ENCODE measurements around the gene LYSMD4.
A peak's percentile ranks its signal among the peaks of the same experiment; 100 is the strongest.

Gene LYSMD4

GRCh38 chr15:99732124-99732750, 1.0 kb downstream of the LYSMD4 start:
- DNase-seq, result no peak

DNA sequence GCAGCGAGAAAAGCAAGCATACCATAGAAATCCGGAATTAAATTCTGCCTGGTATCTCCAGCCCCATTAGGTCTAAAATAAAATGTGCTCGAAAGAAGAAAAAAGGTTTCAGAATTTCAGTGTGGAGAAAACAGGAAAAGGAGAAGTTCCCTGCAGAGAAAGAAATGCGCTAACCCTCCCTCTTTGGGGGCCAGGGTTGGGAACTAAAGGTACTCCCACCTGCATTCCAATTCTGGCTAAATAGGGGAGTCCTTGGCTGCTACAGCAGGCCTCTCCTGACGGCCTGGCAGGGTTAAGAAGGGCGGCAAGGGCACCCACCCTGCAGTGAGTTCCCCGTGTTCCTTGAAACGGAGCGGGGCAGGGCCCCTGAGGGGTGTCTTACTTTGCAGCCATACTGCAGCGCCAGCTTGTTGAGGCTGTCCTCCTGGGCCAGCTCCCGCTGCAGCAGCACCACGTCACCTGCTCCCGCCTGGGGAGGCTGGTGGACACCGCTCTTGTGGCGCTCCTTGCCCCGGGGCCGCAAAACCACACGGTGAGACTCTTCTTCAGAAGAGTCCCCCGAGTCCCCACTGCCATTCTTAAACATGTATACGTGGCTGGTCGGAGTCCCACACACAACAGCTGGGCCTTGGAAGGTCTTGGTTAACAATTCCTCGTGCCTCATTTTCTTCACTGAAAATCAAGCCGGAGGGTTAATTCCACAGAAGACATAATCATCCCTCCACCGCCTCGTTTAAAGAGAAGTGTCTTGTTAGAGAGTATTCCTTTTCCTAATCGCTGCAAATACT, 1.7 kb downstream of the LYSMD4 start:
- Histone ChIP-seq H3K4me1 (ENCODE audit: control insufficient read depth, insufficient read depth, low read length, poor library complexity, severe bottlenecking) (peaks cover 10% of the 10 kb centered on the region), H3K4me3 (ENCODE audit: insufficient read depth, low read depth, low read length, poor library complexity, severe bottlenecking) (no peak overlapping the region), H3K27ac (ENCODE audit: insufficient read depth, low read length, poor library complexity, severe bottlenecking) (no peak overlapping the region), H3K27me3 (replicated peaks; ENCODE audit: control insufficient read depth, insufficient read depth, low read length, poor library complexity, severe bottlenecking) (no peaks in the 10 kb centered on the region), H3K36me3 (ENCODE audit: control insufficient read depth, insufficient read depth, low read length) (peaks cover 20% of the 10 kb centered on the region), H3K9me3 (ENCODE audit: control insufficient read depth, low read length) (no peaks in the 10 kb centered on the region)
- DNase-seq, result no peak

More at GRCh38 chr15:99732124-99732750, 1.0 kb downstream of the LYSMD4 start:
- Histone ChIP-seq H3K4me3 (ENCODE audit: insufficient read depth, low read depth, low read length, poor library complexity, severe bottlenecking) (peak overlapping the region; percentile 83), H3K27me3 (replicated peaks; ENCODE audit: control insufficient read depth, insufficient read depth, low read length, poor library complexity, severe bottlenecking) (no peaks in the 10 kb centered on the region), H3K27ac (ENCODE audit: insufficient read depth, low read length, poor library complexity, severe bottlenecking) (no peak overlapping the region), H3K9me3 (ENCODE audit: control insufficient read depth, low read length) (no peaks in the 10 kb centered on the region), H3K4me1 (ENCODE audit: control insufficient read depth, insufficient read depth, low read length, poor library complexity, severe bottlenecking) (peaks cover 10% of the 10 kb centered on the region), H3K36me3 (ENCODE audit: control insufficient read depth, insufficient read depth, low read length) (peaks cover 20% of the 10 kb centered on the region)

- peaks cover 20% of the 10 kb centered on the region for H3K36me3 ChIP-seq (ENCODE audit: control insufficient read depth, insufficient read depth, low read length)
- no peaks in the 10 kb centered on the region for H3K9me3 ChIP-seq (ENCODE audit: control insufficient read depth, low read length)
- DNase-seq, result no peak
- H3K4me1 ChIP-seq (ENCODE audit: control insufficient read depth, insufficient read depth, low read length, poor library complexity, severe bottlenecking), result peaks cover 10% of the 10 kb centered on the region
- no peak overlapping the region for H3K4me3 ChIP-seq (ENCODE audit: insufficient read depth, low read depth, low read length, poor library complexity, severe bottlenecking)
- no peaks in the 10 kb centered on the region for H3K27me3 ChIP-seq (replicated peaks; ENCODE audit: control insufficient read depth, insufficient read depth, low read length, poor library complexity, severe bottlenecking)
- H3K27ac ChIP-seq (ENCODE audit: insufficient read depth, low read length, poor library complexity, severe bottlenecking), result no peak overlapping the region
These were observed 3.3 kb downstream of the LYSMD4 start for GRCh38 chr15:99729920-99730319.

GRCh38 chr15:99729327-99729726, 3.9 kb downstream of the LYSMD4 start:
- H3K27me3 ChIP-seq (replicated peaks; ENCODE audit: control insufficient read depth, insufficient read depth, low read length, poor library complexity, severe bottlenecking), result no peaks in the 10 kb centered on the region
- no peaks in the 10 kb centered on the region for H3K9me3 ChIP-seq (ENCODE audit: control insufficient read depth, low read length)
- DNase-seq, result no peak
- no peak overlapping the region for H3K4me3 ChIP-seq (ENCODE audit: insufficient read depth, low read depth, low read length, poor library complexity, severe bottlenecking)
- no peak overlapping the region for H3K27ac ChIP-seq (ENCODE audit: insufficient read depth, low read length, poor library complexity, severe bottlenecking)
- H3K36me3 ChIP-seq (ENCODE audit: control insufficient read depth, insufficient read depth, low read length), result peaks cover 20% of the 10 kb centered on the region
- peaks cover 10% of the 10 kb centered on the region for H3K4me1 ChIP-seq (ENCODE audit: control insufficient read depth, insufficient read depth, low read length, poor library complexity, severe bottlenecking)

DNA sequence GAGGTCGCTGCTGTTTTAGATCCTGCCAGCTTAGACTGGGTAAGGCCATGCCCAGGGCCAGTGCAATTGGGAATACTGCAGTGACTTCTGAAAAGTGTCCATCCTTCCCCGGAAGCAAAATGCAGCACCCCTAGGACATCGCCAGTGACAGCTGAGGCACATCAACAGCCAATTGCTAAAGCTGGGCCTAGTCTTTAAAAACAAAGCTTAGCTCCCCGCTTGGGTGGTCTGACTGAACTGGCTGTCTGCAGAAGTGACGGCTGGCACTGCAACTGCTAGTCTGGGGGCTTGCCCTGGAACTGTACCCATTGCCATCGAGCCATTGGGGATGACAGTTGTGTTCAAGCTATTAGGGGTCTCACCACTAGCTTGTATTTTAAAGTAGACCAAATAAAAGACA, 4.3 kb downstream of the LYSMD4 start:
- Histone ChIP-seq H3K9me3 (ENCODE audit: control insufficient read depth, low read length) (no peaks in the 10 kb centered on the region), H3K27ac (ENCODE audit: insufficient read depth, low read length, poor library complexity, severe bottlenecking) (no peak overlapping the region), H3K4me1 (ENCODE audit: control insufficient read depth, insufficient read depth, low read length, poor library complexity, severe bottlenecking) (peaks cover 10% of the 10 kb centered on the region), H3K4me3 (ENCODE audit: insufficient read depth, low read depth, low read length, poor library complexity, severe bottlenecking) (no peak overlapping the region), H3K36me3 (ENCODE audit: control insufficient read depth, insufficient read depth, low read length) (peaks cover 20% of the 10 kb centered on the region), H3K27me3 (replicated peaks; ENCODE audit: control insufficient read depth, insufficient read depth, low read length, poor library complexity, severe bottlenecking) (no peaks in the 10 kb centered on the region)
- DNase-seq, result no peak

DNA sequence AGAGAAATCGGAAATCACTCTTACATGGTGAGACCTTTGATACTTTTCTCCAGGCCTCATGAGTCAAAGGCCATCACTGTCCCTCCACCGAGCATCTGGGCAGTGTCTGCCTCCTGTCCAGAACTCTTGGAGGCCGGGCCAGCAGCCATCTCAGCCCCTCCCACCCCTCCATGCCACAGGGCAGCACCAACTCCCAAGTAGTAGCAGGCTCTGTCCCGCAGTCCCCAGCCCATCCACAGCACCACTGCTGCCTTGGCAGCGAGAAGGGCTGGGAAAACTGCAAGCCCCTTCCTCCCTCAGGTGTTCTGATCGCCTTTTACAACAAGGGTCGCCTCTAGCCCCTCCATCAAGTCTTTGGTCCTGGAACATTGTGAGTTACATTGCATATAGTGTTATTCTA, 5.5 kb downstream of the LYSMD4 start:
- Histone ChIP-seq H3K27me3 (replicated peaks; ENCODE audit: control insufficient read depth, insufficient read depth, low read length, poor library complexity, severe bottlenecking) (no peaks in the 10 kb centered on the region), H3K9me3 (ENCODE audit: control insufficient read depth, low read length) (no peaks in the 10 kb centered on the region), H3K4me3 (ENCODE audit: insufficient read depth, low read depth, low read length, poor library complexity, severe bottlenecking) (no peak overlapping the region), H3K36me3 (ENCODE audit: control insufficient read depth, insufficient read depth, low read length) (peaks cover 20% of the 10 kb centered on the region), H3K27ac (ENCODE audit: insufficient read depth, low read length, poor library complexity, severe bottlenecking) (no peak overlapping the region), H3K4me1 (ENCODE audit: control insufficient read depth, insufficient read depth, low read length, poor library complexity, severe bottlenecking) (peaks cover 6% of the 10 kb centered on the region)
- DNase-seq, result no peak

GRCh38 chr15:99727330-99727729, 5.9 kb downstream of the LYSMD4 start:
- DNase-seq, result no peak
- H3K36me3 ChIP-seq (ENCODE audit: control insufficient read depth, insufficient read depth, low read length), result peaks cover 20% of the 10 kb centered on the region
- H3K27me3 ChIP-seq (replicated peaks; ENCODE audit: control insufficient read depth, insufficient read depth, low read length, poor library complexity, severe bottlenecking), result no peaks in the 10 kb centered on the region
- H3K4me1 ChIP-seq (ENCODE audit: control insufficient read depth, insufficient read depth, low read length, poor library complexity, severe bottlenecking), result peaks cover 2% of the 10 kb centered on the region
- H3K27ac ChIP-seq (ENCODE audit: insufficient read depth, low read length, poor library complexity, severe bottlenecking), result no peak overlapping the region
- no peaks in the 10 kb centered on the region for H3K9me3 ChIP-seq (ENCODE audit: control insufficient read depth, low read length)
- no peak overlapping the region for H3K4me3 ChIP-seq (ENCODE audit: insufficient read depth, low read depth, low read length, poor library complexity, severe bottlenecking)

- Histone ChIP-seq H3K9me3 (ENCODE audit: control insufficient read depth, low read length) (no peaks in the 10 kb centered on the region), H3K36me3 (ENCODE audit: control insufficient read depth, insufficient read depth, low read length) (peaks cover 20% of the 10 kb centered on the region), H3K4me3 (ENCODE audit: insufficient read depth, low read depth, low read length, poor library complexity, severe bottlenecking) (no peak overlapping the region), H3K4me1 (ENCODE audit: control insufficient read depth, insufficient read depth, low read length, poor library complexity, severe bottlenecking) (no peaks in the 10 kb centered on the region), H3K27ac (ENCODE audit: insufficient read depth, low read length, poor library complexity, severe bottlenecking) (no peak overlapping the region), H3K27me3 (replicated peaks; ENCODE audit: control insufficient read depth, insufficient read depth, low read length, poor library complexity, severe bottlenecking) (no peaks in the 10 kb centered on the region)
- DNase-seq, result no peak
These were observed 6.9 kb downstream of the LYSMD4 start for GRCh38 chr15:99726333-99726732.

DNA sequence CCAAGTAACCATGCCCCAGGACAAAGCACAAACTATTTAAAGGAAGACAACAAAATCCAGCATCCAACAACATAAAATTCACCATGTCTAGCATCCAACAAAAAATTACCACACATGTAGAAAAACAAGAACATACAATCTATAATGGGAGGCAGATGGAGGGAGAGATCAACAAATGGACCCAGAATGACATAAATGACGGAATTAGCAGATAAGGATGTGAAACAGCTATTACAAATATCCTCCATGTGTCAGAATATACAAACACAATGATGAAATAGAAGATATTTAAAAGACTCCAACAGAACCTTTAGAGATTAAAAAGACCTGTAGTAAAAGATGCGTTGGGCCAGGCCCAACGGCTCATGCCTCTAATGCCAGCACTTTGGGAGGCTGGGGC, 10.8 kb downstream of the LYSMD4 start:
- Histone ChIP-seq H3K27ac (ENCODE audit: insufficient read depth, low read length, poor library complexity, severe bottlenecking) (no peak overlapping the region), H3K9me3 (ENCODE audit: control insufficient read depth, low read length) (no peaks in the 10 kb centered on the region), H3K27me3 (replicated peaks; ENCODE audit: control insufficient read depth, insufficient read depth, low read length, poor library complexity, severe bottlenecking) (no peaks in the 10 kb centered on the region), H3K4me1 (ENCODE audit: control insufficient read depth, insufficient read depth, low read length, poor library complexity, severe bottlenecking) (peaks cover 3% of the 10 kb centered on the region), H3K36me3 (ENCODE audit: control insufficient read depth, insufficient read depth, low read length) (no peaks in the 10 kb centered on the region), H3K4me3 (ENCODE audit: insufficient read depth, low read depth, low read length, poor library complexity, severe bottlenecking) (no peak overlapping the region)
- DNase-seq, result no peak

DNA sequence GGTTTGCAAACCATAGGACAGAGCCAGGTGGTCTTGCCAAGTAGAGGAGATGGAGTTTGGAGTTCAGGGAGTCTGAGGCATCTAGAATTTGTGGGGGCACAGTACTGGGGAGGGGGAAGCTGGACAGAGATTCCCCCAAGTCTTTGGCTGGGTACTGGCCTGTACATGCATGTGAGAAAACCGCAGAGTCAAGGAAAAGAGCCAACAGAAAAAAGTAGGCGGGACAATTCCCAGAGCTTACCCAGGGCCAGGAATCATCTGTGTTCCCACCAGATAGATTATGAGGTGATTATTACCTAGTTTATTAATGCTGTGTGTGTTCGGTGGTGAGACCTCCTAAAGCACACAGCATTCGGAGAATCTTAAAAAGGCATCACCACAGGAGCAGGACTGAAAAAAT, 11.3 kb downstream of the LYSMD4 start:
- Histone ChIP-seq H3K27ac (ENCODE audit: insufficient read depth, low read length, poor library complexity, severe bottlenecking) (no peak overlapping the region), H3K36me3 (ENCODE audit: control insufficient read depth, insufficient read depth, low read length) (no peaks in the 10 kb centered on the region), H3K9me3 (ENCODE audit: control insufficient read depth, low read length) (no peaks in the 10 kb centered on the region), H3K4me3 (ENCODE audit: insufficient read depth, low read depth, low read length, poor library complexity, severe bottlenecking) (no peak overlapping the region), H3K4me1 (ENCODE audit: control insufficient read depth, insufficient read depth, low read length, poor library complexity, severe bottlenecking) (peaks cover 3% of the 10 kb centered on the region), H3K27me3 (replicated peaks; ENCODE audit: control insufficient read depth, insufficient read depth, low read length, poor library complexity, severe bottlenecking) (no peaks in the 10 kb centered on the region)
- no peak for DNase-seq

Measured in effector memory CD4-positive, alpha-beta T cell (primary cell).